ENCODE measurements around the gene MSL1.

The MSL1 gene

DNA sequence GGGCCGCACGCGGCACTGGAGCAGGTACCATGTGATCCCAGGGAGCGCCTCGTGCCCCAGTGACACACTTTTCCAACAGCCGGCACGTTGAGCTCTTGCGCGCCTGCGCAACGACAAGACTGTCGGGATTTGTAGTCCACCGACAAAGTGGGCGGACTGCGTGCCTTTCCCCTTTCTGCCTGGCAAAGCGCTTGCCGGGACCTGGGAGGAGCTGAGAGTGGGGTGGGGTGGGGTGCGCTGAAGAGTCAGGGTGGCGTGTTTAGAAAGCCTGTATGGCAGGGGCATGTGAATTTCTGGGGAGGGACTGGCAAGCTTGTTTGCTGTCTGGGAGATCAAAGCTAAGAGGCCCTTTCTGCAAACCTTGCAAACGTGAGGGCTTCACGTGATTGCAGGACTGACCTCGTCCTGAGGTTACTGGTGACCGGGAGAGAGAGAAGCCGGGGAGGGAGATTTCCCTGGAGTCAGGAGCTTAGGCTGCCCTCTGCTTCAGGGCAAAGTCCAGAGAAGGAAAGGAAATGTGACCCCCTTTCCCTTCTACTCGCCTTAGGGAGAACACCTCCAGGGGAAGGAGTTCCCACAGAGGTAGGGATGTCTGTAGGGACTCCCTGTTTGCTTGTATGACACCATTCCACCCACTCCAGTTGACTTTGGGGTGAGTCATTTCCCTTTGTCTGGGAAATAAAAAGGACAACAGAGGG, 21.0 kb upstream of the MSL1 start:
- TF ChIP-seq POLR2A (IDR thresholded peaks at IDR 0.05; ENCODE audit: low read depth, low read length) (no peak), POLR2AphosphoS5 (IDR thresholded peaks at IDR 0.05; ENCODE audit: low read depth, low read length) (no peak), TAF1 (IDR thresholded peaks at IDR 0.05; ENCODE audit: borderline replicate concordance, low read depth, low read length) (no peak)
- peak; percentile 95 for FAIRE-seq
- peak; percentile 60 for DNase-seq (ENCODE audit: insufficient read length)

DNA sequence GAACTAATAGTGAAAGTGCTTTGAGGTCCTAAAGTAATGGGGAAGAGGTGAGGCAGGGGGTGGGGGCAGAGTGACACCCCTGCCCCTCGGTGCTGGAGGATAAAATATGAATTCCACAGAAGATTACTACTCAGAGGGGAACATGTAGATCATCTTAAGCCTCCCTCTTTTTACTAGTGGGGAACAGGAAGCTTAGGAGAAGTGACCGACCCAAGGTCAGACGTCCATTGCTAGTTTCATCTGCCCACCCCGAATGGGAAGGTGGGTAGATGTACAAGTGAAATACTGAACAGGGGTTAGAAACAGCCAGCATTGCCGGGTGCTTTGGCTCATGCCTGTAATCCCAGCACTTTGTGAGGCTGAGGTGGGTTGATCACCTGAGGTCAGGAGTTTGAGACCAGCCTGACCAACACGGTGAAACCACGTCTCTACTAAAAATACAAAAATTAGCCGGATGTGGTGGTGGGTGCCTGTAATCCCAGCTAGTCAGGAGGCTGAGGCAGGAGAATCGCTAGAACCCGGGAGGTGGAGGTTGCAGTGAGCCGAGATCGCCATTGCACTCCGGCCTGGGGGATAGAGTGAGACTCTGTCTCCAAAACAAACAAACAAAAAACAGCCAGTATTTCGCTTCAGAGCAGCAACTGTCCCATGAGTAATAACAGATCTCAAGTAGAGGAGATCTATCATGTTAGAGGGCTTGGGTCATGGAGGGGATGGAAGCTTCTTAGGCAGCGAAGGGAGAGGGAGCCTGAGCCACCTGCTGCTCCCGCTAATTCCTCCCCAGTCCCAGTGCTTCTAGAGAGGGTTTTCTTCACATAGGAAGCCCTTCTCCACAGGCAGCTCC, 20.2 kb upstream of the MSL1 start:
- DNase-seq (ENCODE audit: insufficient read length) (no peak), FAIRE-seq (no peak)
- TF ChIP-seq POLR2A (IDR thresholded peaks at IDR 0.05; ENCODE audit: low read depth, low read length) = no peak

DNA sequence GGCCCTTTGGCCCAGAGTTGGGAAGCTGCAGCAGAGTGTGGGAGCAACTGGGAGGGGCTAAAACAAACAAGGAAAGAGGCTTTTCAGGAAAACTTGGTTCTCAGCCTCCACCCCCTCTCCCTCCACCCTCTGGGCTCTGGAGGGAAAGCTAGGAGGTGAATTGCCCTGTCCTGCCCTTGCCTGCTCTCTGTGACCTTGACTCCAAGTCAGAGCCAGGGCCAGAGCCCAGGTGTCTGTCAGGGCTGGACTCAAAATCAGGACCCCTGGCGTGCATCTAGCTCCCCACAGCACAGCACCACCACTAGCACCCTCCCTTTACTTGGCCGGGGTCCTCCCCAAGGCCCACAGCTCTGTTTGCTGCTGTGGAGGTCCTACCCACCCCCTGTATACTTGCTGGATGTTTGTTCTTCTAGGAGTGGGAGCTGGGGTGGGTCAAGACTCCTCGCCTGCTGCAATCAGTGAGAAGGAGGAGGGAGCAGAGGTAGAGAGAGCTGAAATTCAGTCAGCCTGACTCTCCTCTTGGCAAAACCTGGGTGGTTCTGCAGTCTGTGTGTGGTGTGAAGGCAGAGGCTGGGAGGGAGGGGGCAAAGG, 18.6 kb upstream of the MSL1 start:
- FAIRE-seq = no peak
- TF ChIP-seq TAF1 (IDR thresholded peaks at IDR 0.05; ENCODE audit: borderline replicate concordance, low read depth, low read length) (no peak), POLR2A (IDR thresholded peaks at IDR 0.05; ENCODE audit: low read depth, low read length) (no peak), POLR2AphosphoS5 (IDR thresholded peaks at IDR 0.05; ENCODE audit: low read depth, low read length) (no peak)

DNA sequence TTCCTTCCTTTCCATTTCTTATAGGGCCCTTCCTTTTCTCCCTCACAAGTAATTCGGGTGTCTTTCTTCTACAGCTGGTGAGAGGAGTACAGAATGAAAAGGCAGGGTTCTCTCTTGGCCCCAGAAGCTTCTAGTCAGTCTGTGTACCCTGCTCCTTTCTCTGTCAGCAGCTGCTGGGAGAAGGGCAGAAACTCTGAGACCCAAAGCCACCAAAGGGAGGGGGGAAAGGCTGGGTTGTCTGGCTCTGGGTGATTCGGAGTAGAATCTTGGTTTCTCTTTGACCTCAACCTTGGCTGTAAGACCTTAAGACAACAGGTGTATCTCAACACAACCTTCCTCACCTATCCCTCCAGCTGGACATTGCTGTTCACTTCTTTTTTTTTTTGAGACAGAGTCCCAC, 18.1 kb upstream of the MSL1 start:
- no peak for TF ChIP-seq POLR2A (IDR thresholded peaks at IDR 0.05; ENCODE audit: low read depth, low read length)
- no peak for TF ChIP-seq POLR2AphosphoS5 (IDR thresholded peaks at IDR 0.05; ENCODE audit: low read depth, low read length)
- TF ChIP-seq TAF1 (IDR thresholded peaks at IDR 0.05; ENCODE audit: borderline replicate concordance, low read depth, low read length) = no peak

More for the DNA sequence above, 18.6 kb upstream of the MSL1 start:
- no peak for DNase-seq (ENCODE audit: insufficient read length)

DNA sequence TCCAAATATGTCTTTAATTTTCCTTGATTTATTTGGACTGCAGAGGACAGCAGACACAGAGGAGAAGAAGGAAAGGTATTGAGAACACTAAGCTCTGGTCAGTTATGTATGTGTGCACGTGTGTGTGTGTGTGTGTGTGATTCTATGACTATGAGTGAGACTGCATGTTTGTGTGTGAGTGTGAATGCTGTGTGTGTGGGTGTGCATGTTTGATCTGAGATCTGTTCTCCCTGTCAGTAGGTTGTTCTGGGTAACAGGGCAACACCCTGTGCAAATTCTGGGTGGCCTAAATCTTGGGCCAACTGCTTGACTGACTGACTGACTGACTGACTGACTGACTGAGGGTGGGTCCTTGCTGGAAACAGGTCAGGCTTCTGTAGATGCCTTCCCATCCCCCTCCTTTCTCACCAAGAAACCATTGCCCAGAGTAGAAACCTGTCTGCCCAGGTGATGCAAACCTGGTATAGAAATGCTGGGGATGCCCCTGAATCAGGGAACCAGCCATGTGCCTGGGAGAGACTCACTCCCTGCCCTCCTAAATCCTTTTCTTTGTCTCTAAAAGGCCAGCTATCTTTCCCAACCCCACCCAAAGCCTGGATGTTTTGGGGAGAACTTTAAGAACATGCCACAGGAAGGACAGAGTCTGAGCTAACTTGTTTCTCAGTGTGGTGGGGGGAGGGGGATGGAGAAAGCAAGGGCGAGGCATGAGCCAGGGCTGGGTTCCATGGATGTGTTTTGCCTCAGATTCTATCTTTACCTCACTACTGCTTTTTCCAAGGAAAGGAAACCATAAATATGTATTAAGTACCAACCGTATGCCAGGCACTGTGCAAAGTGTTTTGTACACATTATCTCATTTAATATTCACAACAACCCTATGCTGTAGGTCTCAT, 16.9 kb upstream of the MSL1 start:
- DNase-seq (ENCODE audit: insufficient read length) (no peak), FAIRE-seq (peak; percentile 65)
- TF ChIP-seq POLR2A (IDR thresholded peaks at IDR 0.05; ENCODE audit: low read depth, low read length) (no peak), POLR2AphosphoS5 (IDR thresholded peaks at IDR 0.05; ENCODE audit: low read depth, low read length) (no peak), TAF1 (IDR thresholded peaks at IDR 0.05; ENCODE audit: borderline replicate concordance, low read depth, low read length) (no peak)

More for the DNA sequence above, 18.1 kb upstream of the MSL1 start:
- FAIRE-seq = peak; percentile 17
- DNase-seq (ENCODE audit: insufficient read length) = no peak

DNA sequence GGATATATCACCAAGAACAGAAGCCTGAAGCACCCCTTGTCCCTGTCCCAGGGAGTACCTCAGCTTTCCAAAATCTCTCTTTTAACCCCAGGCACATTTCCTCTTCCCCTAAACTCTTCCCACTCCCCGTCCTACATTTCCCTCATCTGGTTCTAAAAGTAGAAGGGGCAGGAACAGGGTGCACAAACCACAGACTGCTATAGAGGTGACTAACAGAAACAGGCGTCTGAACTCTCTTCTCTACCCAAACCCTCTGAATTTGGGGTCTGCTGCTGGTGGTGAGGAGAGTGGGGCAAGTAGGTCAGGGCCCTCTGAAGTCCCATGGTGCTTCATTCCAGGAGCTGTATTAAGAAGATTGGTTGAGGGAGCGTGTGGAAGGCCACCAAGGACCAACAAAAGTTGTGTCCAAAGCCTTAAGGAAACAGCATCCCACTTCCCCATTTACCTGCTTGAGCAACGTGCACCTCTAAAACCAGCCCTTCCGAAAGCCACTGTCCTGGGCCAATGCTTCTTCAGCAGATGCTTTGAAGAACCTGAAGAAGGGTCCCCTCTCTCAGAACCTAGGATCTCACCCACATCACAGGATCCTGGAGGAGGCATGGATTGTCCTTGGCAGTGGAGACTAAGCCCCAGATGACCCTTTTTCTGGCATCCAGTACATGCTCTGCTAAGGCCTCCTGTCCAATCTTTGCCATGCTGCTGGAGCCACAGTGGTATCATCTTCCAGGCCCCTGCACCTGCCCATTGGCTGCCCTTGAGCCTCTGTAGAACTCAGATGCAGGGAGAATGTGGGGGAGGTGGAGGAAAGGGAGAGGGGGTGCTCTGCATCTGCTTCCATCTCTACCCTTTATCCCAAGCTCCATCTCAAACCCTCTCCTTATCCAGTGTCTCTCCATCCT, 15.7 kb upstream of the MSL1 start:
- TF ChIP-seq TAF1 (IDR thresholded peaks at IDR 0.05; ENCODE audit: borderline replicate concordance, low read depth, low read length) (no peak), POLR2AphosphoS5 (IDR thresholded peaks at IDR 0.05; ENCODE audit: low read depth, low read length) (no peak), POLR2A (IDR thresholded peaks at IDR 0.05; ENCODE audit: low read depth, low read length) (no peak)
- DNase-seq (ENCODE audit: insufficient read length) (no peak), FAIRE-seq (no peak)

DNA sequence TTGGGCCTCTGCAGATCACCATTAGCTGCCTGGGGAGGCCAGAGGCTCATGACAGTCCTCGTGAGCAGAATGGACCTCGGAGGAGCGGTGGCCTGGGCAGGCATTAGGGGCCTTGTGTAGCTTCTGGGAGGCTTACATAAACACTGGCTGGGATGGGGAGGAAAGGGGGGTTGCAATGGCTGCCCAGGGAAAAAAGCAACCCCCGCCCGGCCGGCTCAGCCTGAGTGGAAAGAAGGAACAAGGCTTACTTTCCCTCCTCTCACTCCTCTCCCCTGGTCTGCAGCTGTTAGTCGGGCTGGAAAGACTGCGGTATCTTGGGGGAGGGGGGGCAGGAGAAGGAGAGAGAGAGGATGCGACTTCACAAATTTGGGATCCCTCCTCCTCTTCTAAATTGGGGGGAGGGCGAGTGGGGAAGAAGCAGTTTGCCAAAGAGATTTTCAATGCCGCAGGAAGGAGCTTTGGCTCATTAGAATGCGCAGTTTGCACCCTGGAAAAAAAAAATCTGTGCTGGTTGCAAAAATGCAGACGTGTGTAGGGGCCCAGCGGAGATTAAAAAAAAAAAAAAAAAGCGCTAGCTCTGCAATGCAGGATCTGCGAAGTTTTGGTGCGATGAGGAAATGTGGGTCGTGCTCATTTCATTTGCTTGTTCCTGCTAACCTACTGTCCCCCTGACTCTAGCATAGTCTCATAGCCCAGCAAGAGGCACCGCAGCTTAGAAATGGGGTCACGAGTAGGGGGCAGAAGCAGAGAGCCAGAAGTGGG, 14.8 kb upstream of the MSL1 start:
- TF ChIP-seq POLR2AphosphoS5 (IDR thresholded peaks at IDR 0.05; ENCODE audit: low read depth, low read length) (no peak), POLR2A (IDR thresholded peaks at IDR 0.05; ENCODE audit: low read depth, low read length) (no peak), TAF1 (IDR thresholded peaks at IDR 0.05; ENCODE audit: borderline replicate concordance, low read depth, low read length) (no peak)
- DNase-seq (ENCODE audit: insufficient read length) = no peak
- no peak for FAIRE-seq

DNA sequence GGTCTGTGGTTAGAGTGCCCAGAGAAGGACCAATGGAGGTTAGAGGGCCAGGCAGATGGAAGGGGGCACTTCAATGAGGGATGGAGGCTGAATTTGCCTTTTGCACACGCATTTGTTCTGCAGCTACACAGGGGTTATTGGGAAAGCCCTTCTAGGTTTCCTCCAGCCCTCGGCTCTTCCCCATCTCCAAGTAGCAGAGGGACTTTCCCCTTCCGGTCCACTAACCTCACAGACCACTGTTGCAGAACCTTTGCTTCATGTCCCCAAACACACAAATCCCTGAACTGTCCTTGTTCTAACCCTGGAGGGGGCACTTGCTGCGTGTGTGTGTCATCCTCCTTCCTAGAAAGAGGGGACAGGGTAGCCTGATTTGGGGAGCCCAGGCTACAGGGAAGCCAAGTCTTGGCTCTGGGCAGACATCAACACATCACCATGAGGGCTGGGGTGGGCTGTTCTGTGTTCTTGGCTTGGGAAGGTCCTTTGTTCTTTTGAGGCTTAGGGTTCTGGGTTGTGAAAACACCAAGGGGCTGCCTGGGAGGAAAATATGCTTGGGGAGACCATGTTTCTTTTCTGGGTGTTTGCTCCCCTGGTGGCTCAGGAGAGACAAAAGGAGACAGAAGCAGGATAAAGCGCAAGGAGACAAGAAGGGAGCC, 14.1 kb upstream of the MSL1 start:
- FAIRE-seq (peak; percentile 51), DNase-seq (ENCODE audit: insufficient read length) (no peak)
- no peak for TF ChIP-seq TAF1 (IDR thresholded peaks at IDR 0.05; ENCODE audit: borderline replicate concordance, low read depth, low read length)
- no peak for TF ChIP-seq POLR2AphosphoS5 (IDR thresholded peaks at IDR 0.05; ENCODE audit: low read depth, low read length)
- TF ChIP-seq POLR2A (IDR thresholded peaks at IDR 0.05; ENCODE audit: low read depth, low read length) = no peak
